ENCODE results near the gene OR52B6. TPM values are rescaled to one million over a fixed set of nuclear protein-coding genes. Genes with fewer than 3 reads are reported as not detected.

OR52B6 gene
- total RNA-seq, 1 experiment from 2014 or later: not detected

GRCh38 chr11:5553343-5553742 is 27.3 kb upstream of the OR52B6 start:
- CTCF ChIA-PET: no interaction called here
- Mint-ChIP-seq H3K27ac (no peak overlapping the region), H3K4me3 (no peak overlapping the region), H3K36me3 (no peaks in the 10 kb centered on the region), H3K4me1 (peaks cover 16% of the 10 kb centered on the region), H3K9me3 (no peaks in the 10 kb centered on the region), H3K27me3 (ENCODE audit: low read depth) (no peaks in the 10 kb centered on the region)
- ATAC-seq (no peak), DNase-seq (ENCODE audit: low spot score) (no peak)
- TF ChIP-seq ZNF281 (CRISPR knock-in tag; IDR thresholded peaks at IDR 0.05): no peak
- TF ChIP-seq SMAD3 (CRISPR knock-in tag; IDR thresholded peaks at IDR 0.05; ENCODE audit: borderline replicate concordance): no peak
- no peak for TF ChIP-seq ZNF232 (CRISPR knock-in tag; IDR thresholded peaks at IDR 0.05)
- TF ChIP-seq E2F4 (CRISPR knock-in tag; IDR thresholded peaks at IDR 0.05; ENCODE audit: borderline replicate concordance, low read depth): no peak
- no peak for TF ChIP-seq TP53 (CRISPR knock-in tag; IDR thresholded peaks at IDR 0.05)
- TF ChIP-seq FOXP1 (CRISPR knock-in tag; IDR thresholded peaks at IDR 0.05; ENCODE audit: borderline replicate concordance): no peak
- no peak for TF ChIP-seq MAX (CRISPR knock-in tag; IDR thresholded peaks at IDR 0.05)
- TF ChIP-seq GRHL2 (CRISPR knock-in tag; IDR thresholded peaks at IDR 0.05; ENCODE audit: insufficient replicate concordance, severe bottlenecking): no peak
- TF ChIP-seq MYBL2 (CRISPR knock-in tag; IDR thresholded peaks at IDR 0.05): no peak
- no peak for TF ChIP-seq GABPB1 (CRISPR knock-in tag; IDR thresholded peaks at IDR 0.05)
- no peak for TF ChIP-seq STAT6 (CRISPR knock-in tag; conservative IDR thresholded peaks at IDR 0.05; ENCODE audit: low read depth)
- no peak for TF ChIP-seq ZNF532 (CRISPR knock-in tag; IDR thresholded peaks at IDR 0.05; ENCODE audit: borderline replicate concordance)
- TF ChIP-seq OVOL2 (CRISPR knock-in tag; IDR thresholded peaks at IDR 0.05; ENCODE audit: borderline replicate concordance): no peak
- no peak for TF ChIP-seq USF2 (CRISPR knock-in tag; IDR thresholded peaks at IDR 0.05)
- no peak for TF ChIP-seq NR2C2 (CRISPR knock-in tag; IDR thresholded peaks at IDR 0.05)
- no peak for TF ChIP-seq GTF2I (CRISPR knock-in tag; conservative IDR thresholded peaks at IDR 0.05)
- no peak for TF ChIP-seq HMGA2 (CRISPR knock-in tag; IDR thresholded peaks at IDR 0.05)
- TF ChIP-seq ZNF423 (CRISPR knock-in tag; IDR thresholded peaks at IDR 0.05): no peak
- no peak for TF ChIP-seq ATF3 (CRISPR knock-in tag; conservative IDR thresholded peaks at IDR 0.05)
- POLR2A ChIA-PET: no interaction called here
